Natural killer cell treated with Interleukin-12 subunit alpha and Interleukin-12 subunit beta and Interleukin-15 and Interleukin-18, amount 100 ng/mL, for 72 hours (primary cell): ENCODE data around the gene DCAF4. TPM values are rescaled to one million over a fixed set of nuclear protein-coding genes. Genes with fewer than 3 reads are reported as not detected.

Source experiments
- ATAC-seq, 2 donors: fragments of 150-1000 bp; cut with Tn5 transposase in 1 of 2; sonication (Bioruptor Pico), chemical (Tn5 transposase) in 1 of 2; 2 replicates each; pipeline ENCODE4 v1.10.0; 2021
- DNase-seq: peaks from one replicate; pipeline ENCODE4 v3.0.0; 2022; ENCODE audit warnings: low spot score
- H3K27ac Mint-ChIP-seq, 2 donors: 1 replicate in 1 of 2; 2 replicates in 1 of 2; pipeline ENCODE4 v1.8.0; 2022; ENCODE audit warnings: mixed read lengths in 2 of 2, mild to moderate bottlenecking in 1 of 2, moderate library complexity in 1 of 2
- H3K27me3 Mint-ChIP-seq, 2 donors: 1 replicate in 1 of 2; 2 replicates in 1 of 2; pipeline ENCODE4 v1.8.0; 2022; ENCODE audit warnings: mixed read lengths in 2 of 2
- H3K36me3 Mint-ChIP-seq: one replicate; pipeline ENCODE4 v1.8.0; 2022; ENCODE audit warnings: mixed read lengths
- H3K4me1 Mint-ChIP-seq, 2 donors: 1 replicate in 1 of 2; 2 replicates in 1 of 2; pipeline ENCODE4 v1.8.0; 2022; ENCODE audit warnings: low read depth in 2 of 2, mixed read lengths in 2 of 2, mild to moderate bottlenecking in 1 of 2
- H3K4me3 Mint-ChIP-seq: one replicate; pipeline ENCODE4 v1.8.0; 2022; ENCODE audit warnings: mixed read lengths
- H3K9me3 Mint-ChIP-seq: 2 replicates; pipeline ENCODE4 v1.8.0; 2022; ENCODE audit warnings: mixed read lengths
- total RNA-seq, 2 donors: library from RNA; stranded (reverse); gene quantifications; one replicate each; pipeline ENCODE4 v1.2.3, GENCODE V29; 2022

DCAF4 gene
- total RNA-seq, 2 donors from 2014 or later, result 15.1 to 20.6 TPM

- Mint-ChIP-seq H3K27me3 (peaks cover 5 to 7% of the 10 kb centered on the region in 2 donors), H3K9me3 (peaks cover 2% of the 10 kb centered on the region), H3K36me3 (no peaks in the 10 kb centered on the region), H3K4me3 (peak overlapping the region; percentile 11), H3K27ac (peak overlapping the region; percentile 0 to 76), H3K4me1 (peaks cover 30 to 48% of the 10 kb centered on the region in 2 donors)
- DNase-seq, result no peak
- no peak for ATAC-seq
These were observed 38.1 kb upstream of the DCAF4 start for GRCh38 chr14:72888192-72888591.

GRCh38 chr14:72888636-72889201 is 37.5 kb upstream of the DCAF4 start:
- Mint-ChIP-seq H3K27me3 (peaks cover 5 to 7% of the 10 kb centered on the region in 2 donors), H3K27ac (peak overlapping the region; percentile 0 to 76), H3K4me1 (peaks cover 29 to 45% of the 10 kb centered on the region in 2 donors), H3K9me3 (peaks cover 2% of the 10 kb centered on the region), H3K4me3 (peak overlapping the region; percentile 11), H3K36me3 (no peaks in the 10 kb centered on the region)
- DNase-seq (peak; percentile 34), ATAC-seq (no peak)

GRCh38 chr14:72889366-72889765 is 36.9 kb upstream of the DCAF4 start:
- ATAC-seq, result no peak

DNA sequence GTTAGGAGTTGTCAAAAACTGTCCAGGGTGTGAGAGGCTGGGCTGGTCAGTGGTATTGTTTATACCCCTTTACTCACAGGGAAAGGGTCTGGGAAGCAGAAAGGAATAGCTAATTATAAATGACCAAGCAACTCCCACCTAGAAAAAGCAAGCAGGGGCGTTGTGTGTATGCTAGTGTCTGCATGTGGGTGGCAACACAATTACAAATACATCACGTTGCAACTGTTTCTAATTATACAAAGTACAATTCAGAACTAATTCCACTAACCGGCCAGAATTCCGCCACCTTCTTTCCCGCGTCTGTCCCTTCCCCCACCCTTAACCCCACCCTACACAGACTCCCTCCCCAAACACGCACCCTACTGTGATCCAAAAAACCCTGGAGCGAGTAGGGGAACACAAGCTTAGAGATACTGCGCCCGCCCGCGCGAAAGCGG is 34.6 kb upstream of the DCAF4 start:
- H3K4me1 Mint-ChIP-seq, result peaks cover 36 to 40% of the 10 kb centered on the region in 2 donors
- no peak overlapping the region for H3K27ac Mint-ChIP-seq
- peak overlapping the region; percentile 97 for H3K4me3 Mint-ChIP-seq
- H3K9me3 Mint-ChIP-seq, result peaks cover 2% of the 10 kb centered on the region
- ATAC-seq (no peak), DNase-seq (no peak)
- peaks cover 16 to 21% of the 10 kb centered on the region in 2 donors for H3K27me3 Mint-ChIP-seq
- no peaks in the 10 kb centered on the region for H3K36me3 Mint-ChIP-seq

More at GRCh38 chr14:72889366-72889765, 36.9 kb upstream of the DCAF4 start:
- Mint-ChIP-seq H3K9me3 (peaks cover 2% of the 10 kb centered on the region), H3K4me3 (no peak overlapping the region), H3K27ac (no peak overlapping the region), H3K27me3 (peaks cover 5 to 7% of the 10 kb centered on the region in 2 donors), H3K36me3 (no peaks in the 10 kb centered on the region), H3K4me1 (peaks cover 27 to 43% of the 10 kb centered on the region in 2 donors)
- DNase-seq, result no peak

DNA sequence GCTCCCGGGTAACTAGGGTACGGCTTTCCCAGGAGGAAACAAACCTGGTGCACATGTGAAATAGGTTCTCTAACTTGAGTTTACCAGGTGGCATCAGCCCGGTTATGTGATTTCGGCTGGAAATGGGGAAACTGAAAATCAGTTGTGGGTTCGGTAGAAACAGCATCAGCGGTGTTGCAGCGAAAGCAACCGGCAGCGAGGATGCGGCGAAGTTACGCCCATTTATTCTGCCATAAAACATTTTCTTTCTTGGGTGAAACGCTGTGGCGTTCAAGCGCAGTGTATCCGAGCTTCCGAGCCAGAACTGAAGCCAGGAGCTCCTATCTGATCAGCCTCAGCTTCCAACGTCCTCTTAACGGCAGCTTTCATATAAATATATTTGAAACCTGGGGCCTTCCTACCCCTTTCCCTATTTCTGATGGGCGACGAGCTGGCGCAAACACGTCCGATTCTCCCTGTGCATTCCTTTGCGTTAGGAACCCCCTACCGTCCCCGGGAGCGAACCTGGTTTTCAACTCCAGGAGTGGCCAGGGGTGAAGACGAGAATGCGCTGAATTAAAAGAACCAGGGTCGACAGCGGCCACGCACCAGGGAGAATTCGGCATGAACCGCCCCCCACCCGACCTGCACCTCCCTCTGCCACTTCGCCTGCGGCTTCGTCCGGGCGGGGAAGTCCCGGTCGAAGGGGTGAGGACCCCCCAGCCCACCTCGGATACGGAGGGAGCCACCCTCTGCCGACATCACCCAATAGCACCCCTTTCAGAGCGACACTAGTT is 34.0 kb upstream of the DCAF4 start:
- H3K4me3 Mint-ChIP-seq, result peak overlapping the region; percentile 97
- H3K27me3 Mint-ChIP-seq, result peaks cover 18 to 21% of the 10 kb centered on the region in 2 donors
- no peak for ATAC-seq

DNA sequence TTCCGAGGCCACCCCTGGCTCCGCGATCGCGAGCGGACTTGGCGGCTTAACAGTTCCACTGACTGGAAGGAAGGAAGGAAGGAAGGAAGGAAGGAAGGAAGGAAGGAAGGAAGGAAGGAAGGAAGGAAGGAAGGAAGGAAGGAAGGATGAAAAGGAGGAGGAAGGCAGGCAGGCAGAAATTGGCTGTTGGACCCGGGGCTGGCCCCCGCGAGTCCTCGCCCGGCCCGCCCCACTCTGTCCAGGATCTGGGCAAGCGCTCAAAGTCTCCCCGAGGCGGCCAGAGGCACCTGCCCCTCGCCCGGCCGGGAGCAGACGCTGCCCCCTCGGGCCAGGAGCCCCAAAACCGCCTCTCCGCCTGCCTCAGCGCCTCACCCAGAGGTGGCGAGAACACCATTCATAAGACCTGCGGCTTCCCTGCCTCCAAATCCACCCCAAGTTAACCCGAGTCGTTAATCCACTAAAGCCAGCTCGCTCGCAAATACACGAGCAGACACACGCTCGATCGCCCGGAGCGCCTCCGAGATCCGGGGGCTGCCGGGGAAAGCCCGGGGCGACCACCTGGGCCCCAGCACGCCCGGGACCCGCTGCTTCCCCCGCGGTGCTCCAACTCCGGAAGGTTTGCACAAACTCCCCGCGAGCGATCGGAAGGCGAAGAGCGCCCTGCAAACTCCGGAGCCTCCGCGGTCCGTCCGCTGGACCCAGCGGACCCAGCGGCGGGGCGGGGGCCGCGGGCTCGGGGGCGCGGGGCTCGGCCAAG is 33.2 kb upstream of the DCAF4 start:
- DNase-seq (no peak), ATAC-seq (peak; percentile 25 to 45)
- Mint-ChIP-seq H3K27ac (peak overlapping the region; percentile 48 to 94), H3K27me3 (peaks cover 19 to 21% of the 10 kb centered on the region in 2 donors), H3K4me1 (peaks cover 30 to 34% of the 10 kb centered on the region in 2 donors), H3K4me3 (peak overlapping the region; percentile 97), H3K9me3 (no peaks in the 10 kb centered on the region), H3K36me3 (no peaks in the 10 kb centered on the region)

More for the DNA sequence above, 34.0 kb upstream of the DCAF4 start:
- DNase-seq, result no peak
- Mint-ChIP-seq H3K9me3 (no peaks in the 10 kb centered on the region), H3K36me3 (no peaks in the 10 kb centered on the region), H3K27ac (peak overlapping the region; percentile 48 to 94), H3K4me1 (peaks cover 36 to 37% of the 10 kb centered on the region in 2 donors)

GRCh38 chr14:72893636-72894322 is 32.5 kb upstream of the DCAF4 start, which contains the start of gene DPF3:
DPF3 (minus strand) TSS chr14:72894101; CDS start chr14:72894088, 13 bp downstream.
- H3K4me1 Mint-ChIP-seq, result peaks cover 24 to 28% of the 10 kb centered on the region in 2 donors
- H3K4me3 Mint-ChIP-seq, result peak within 1 kb of the TSS; percentile 97
- H3K27ac Mint-ChIP-seq, result peak within 1 kb of the TSS; percentile 48 to 94
- DNase-seq (peak; percentile 98), ATAC-seq (peak; percentile 99)
- H3K36me3 Mint-ChIP-seq, result no peaks in the 10 kb centered on the region
- H3K9me3 Mint-ChIP-seq, result no peaks in the 10 kb centered on the region
- peaks cover 21 to 22% of the 10 kb centered on the region in 2 donors for H3K27me3 Mint-ChIP-seq

DNA sequence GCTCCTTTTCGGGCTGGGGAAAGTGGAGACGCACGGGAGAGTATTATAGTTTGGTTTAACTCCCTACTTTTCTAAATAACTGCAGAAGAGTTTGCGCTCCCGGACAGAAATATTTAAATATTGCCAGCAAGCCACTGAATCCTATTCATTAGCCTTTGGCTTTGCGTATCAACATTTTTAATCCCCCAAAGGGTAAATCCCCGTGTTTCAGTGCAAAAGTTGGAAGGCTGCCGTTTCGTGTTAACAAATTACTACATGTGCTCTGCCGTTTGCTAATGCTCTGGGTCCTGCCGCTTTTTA is 32.0 kb upstream of the DCAF4 start:
- H3K9me3 Mint-ChIP-seq, result no peaks in the 10 kb centered on the region
- peaks cover 25 to 26% of the 10 kb centered on the region in 2 donors for H3K27me3 Mint-ChIP-seq
- H3K4me1 Mint-ChIP-seq, result peaks cover 24 to 28% of the 10 kb centered on the region in 2 donors
- peak overlapping the region; percentile 48 to 73 for H3K27ac Mint-ChIP-seq
- no peak for ATAC-seq
- H3K4me3 Mint-ChIP-seq, result peak overlapping the region; percentile 96
- H3K36me3 Mint-ChIP-seq, result no peaks in the 10 kb centered on the region
- no peak for DNase-seq

DNA sequence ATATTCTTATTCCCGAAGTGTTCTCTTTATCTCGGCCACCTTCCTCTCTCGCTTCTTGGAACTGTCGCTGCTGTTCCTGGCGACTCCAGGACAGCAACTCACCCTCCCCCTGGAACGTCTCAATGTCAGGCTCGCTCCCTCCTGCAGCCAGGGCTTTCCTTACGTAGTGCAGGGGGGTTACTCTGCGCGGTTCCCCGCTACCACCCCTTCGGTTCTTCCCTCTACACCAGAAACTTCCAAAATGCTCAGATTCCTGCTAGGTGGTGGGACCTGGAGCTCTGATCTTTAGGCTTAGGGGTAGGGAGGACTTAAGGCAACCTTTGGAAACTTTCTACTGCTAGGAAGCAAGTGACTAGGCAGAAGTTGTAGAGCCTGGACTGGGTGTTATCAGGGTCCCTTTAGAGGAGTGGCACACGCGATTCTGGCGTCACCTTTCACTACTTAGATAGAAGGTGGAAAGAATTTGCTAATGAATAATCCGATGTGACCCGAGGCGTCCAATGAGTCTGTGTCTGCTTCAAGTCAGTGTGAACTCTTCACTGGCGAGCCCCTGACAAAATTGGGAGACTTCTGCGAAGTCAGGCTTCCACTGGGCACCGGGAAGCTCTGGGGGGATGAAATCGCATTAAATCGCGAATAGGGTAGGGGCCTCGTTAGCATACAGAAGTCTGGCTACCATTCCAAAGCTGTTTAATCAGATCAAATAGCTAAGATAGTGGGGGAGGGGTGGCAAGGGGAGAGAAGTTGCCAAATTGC is 31.5 kb upstream of the DCAF4 start:
- Mint-ChIP-seq H3K4me3 (peak overlapping the region; percentile 96), H3K27me3 (peaks cover 29% of the 10 kb centered on the region in 2 donors), H3K27ac (peak overlapping the region; percentile 48 to 73), H3K9me3 (no peaks in the 10 kb centered on the region), H3K36me3 (no peaks in the 10 kb centered on the region), H3K4me1 (peaks cover 21 to 28% of the 10 kb centered on the region in 2 donors)
- ATAC-seq (no peak), DNase-seq (no peak)

- H3K36me3 Mint-ChIP-seq, result no peaks in the 10 kb centered on the region
- ATAC-seq (no peak), DNase-seq (no peak)
- H3K4me1 Mint-ChIP-seq, result peaks cover 12 to 15% of the 10 kb centered on the region in 2 donors
- H3K9me3 Mint-ChIP-seq, result no peaks in the 10 kb centered on the region
- H3K27ac Mint-ChIP-seq, result no peak overlapping the region
- H3K4me3 Mint-ChIP-seq, result no peak overlapping the region
- peaks cover 37 to 40% of the 10 kb centered on the region in 2 donors for H3K27me3 Mint-ChIP-seq
These were observed 27.8 kb upstream of the DCAF4 start for GRCh38 chr14:72898448-72898847.

- Mint-ChIP-seq H3K27ac (peak overlapping the region in 1 of 2 donors; percentile 0), H3K36me3 (no peaks in the 10 kb centered on the region), H3K27me3 (peaks cover 34 to 39% of the 10 kb centered on the region in 2 donors), H3K9me3 (no peaks in the 10 kb centered on the region), H3K4me1 (peaks cover 9 to 10% of the 10 kb centered on the region in 2 donors), H3K4me3 (no peak overlapping the region)
- no peak for ATAC-seq
- no peak for DNase-seq
These were observed 24.9 kb upstream of the DCAF4 start for GRCh38 chr14:72901361-72901760.

- H3K27me3 Mint-ChIP-seq, result peaks cover 33 to 48% of the 10 kb centered on the region in 2 donors
- no peaks in the 10 kb centered on the region for H3K9me3 Mint-ChIP-seq
- no peak overlapping the region for H3K4me3 Mint-ChIP-seq
- no peaks in the 10 kb centered on the region for H3K36me3 Mint-ChIP-seq
- peak overlapping the region; percentile 15 to 19 for H3K27ac Mint-ChIP-seq
- DNase-seq (no peak), ATAC-seq (no peak)
- H3K4me1 Mint-ChIP-seq, result peaks cover 13 to 15% of the 10 kb centered on the region in 2 donors
These were observed 23.3 kb upstream of the DCAF4 start for GRCh38 chr14:72902801-72903530.
